SK-N-SH treated with all-trans-retinoic acid at 6 μM for 48 hours (cell line): Measurements from ENCODE around the gene BRD9.

Source experiments
- ATAC-seq: fragments of 200-7000 bp; cut with Tn5 transposase; 3 replicates; pipeline ENCODE4 v1.9.1; 2020; ENCODE audit warnings: mild to moderate bottlenecking, moderate library complexity
- ARNTL ChIP-seq: fragments of 450-650 bp; formaldehyde crosslinking; IDR thresholded peaks from 2 replicates; pipeline ENCODE4 v1.5.0; 2020; ENCODE audit warnings: low read depth, mild to moderate bottlenecking, moderate library complexity, borderline replicate concordance
- BACH2 ChIP-seq: fragments of 250-450 bp; sonication (Bioruptor Pico); IDR thresholded peaks from 2 replicates; pipeline ENCODE4 v1.9.0; 2021; ENCODE audit warnings: mild to moderate bottlenecking, borderline replicate concordance
- CREB5 ChIP-seq: fragments of 250-450 bp; sonication (Bioruptor Pico); IDR thresholded peaks from 2 replicates; pipeline ENCODE4 v1.5.1; 2020; ENCODE audit warnings: low read depth, mild to moderate bottlenecking, moderate library complexity
- CSRNP3 ChIP-seq: fragments of 250-450 bp; sonication (Bioruptor Pico); IDR thresholded peaks from 2 replicates; pipeline ENCODE4 v1.5.1; 2021; ENCODE audit warnings: mild to moderate bottlenecking, moderate library complexity
- ESRRG ChIP-seq: fragments of 250-450 bp; sonication (Bioruptor Pico); IDR thresholded peaks from 2 replicates; pipeline ENCODE4 v1.6.1; 2021; ENCODE audit warnings: mild to moderate bottlenecking
- GLIS3 ChIP-seq: fragments of 250-450 bp; sonication (Bioruptor Pico); IDR thresholded peaks from 2 replicates; pipeline ENCODE4 v1.5.0; 2020; ENCODE audit warnings: mild to moderate bottlenecking, moderate library complexity
- OSR1 ChIP-seq: fragments of 250-450 bp; sonication (Bioruptor Pico); IDR thresholded peaks from 2 replicates; pipeline ENCODE4 v1.8.0; 2022; ENCODE audit warnings: moderate library complexity, mild to moderate bottlenecking, inconsistent platforms
- PATZ1 ChIP-seq: fragments of 250-450 bp; sonication (Bioruptor Pico); IDR thresholded peaks from 2 replicates; pipeline ENCODE4 v1.8.0; 2020; ENCODE audit warnings: mild to moderate bottlenecking, moderate library complexity, borderline replicate concordance
- POU6F1 ChIP-seq: fragments of 250-450 bp; sonication (Bioruptor Pico); IDR thresholded peaks from 2 replicates; pipeline ENCODE4 v1.8.0; 2021; ENCODE audit warnings: low read depth, mild to moderate bottlenecking, moderate library complexity, borderline replicate concordance
- PPARA ChIP-seq: fragments of 250-450 bp; sonication (Bioruptor Pico); IDR thresholded peaks from 2 replicates; pipeline ENCODE4 v1.5.0; 2020; ENCODE audit warnings: mild to moderate bottlenecking, borderline replicate concordance
- SNAI2 ChIP-seq: fragments of 250-450 bp; sonication (Bioruptor Pico); IDR thresholded peaks from 2 replicates; pipeline ENCODE4 v1.5.0; 2020; ENCODE audit warnings: mild to moderate bottlenecking, moderate library complexity
- TCF4 ChIP-seq: fragments of 250-450 bp; sonication (Bioruptor Pico); IDR thresholded peaks from 2 replicates; pipeline ENCODE4 v1.8.0; 2021; ENCODE audit warnings: mild to moderate bottlenecking, moderate library complexity, borderline replicate concordance
- TSHZ2 ChIP-seq: fragments of 250-450 bp; sonication (Bioruptor Pico); IDR thresholded peaks from 2 replicates; pipeline ENCODE4 v1.5.0; 2020; ENCODE audit warnings: mild to moderate bottlenecking, moderate library complexity
- ZC3H10 ChIP-seq: fragments of 250-450 bp; sonication (Bioruptor Pico); IDR thresholded peaks from 2 replicates; pipeline ENCODE4 v1.5.1; 2021; ENCODE audit warnings: mild to moderate bottlenecking, moderate library complexity
- ZFP3 ChIP-seq: fragments of 250-450 bp; sonication (Bioruptor Pico); IDR thresholded peaks from 2 replicates; pipeline ENCODE4 v1.5.0; 2020; ENCODE audit warnings: mild to moderate bottlenecking, moderate library complexity
- ZFP30 ChIP-seq: fragments of 450-650 bp; formaldehyde crosslinking; IDR thresholded peaks from 2 replicates; pipeline ENCODE4 v1.5.0; 2022; ENCODE audit warnings: mild to moderate bottlenecking, moderate library complexity
- ZNF565 ChIP-seq: fragments of 450-650 bp; formaldehyde crosslinking; conservative IDR thresholded peaks from 2 replicates; pipeline ENCODE4 v1.5.0; 2020; ENCODE audit warnings: low read depth, mild to moderate bottlenecking, moderate library complexity
- ZNF70 ChIP-seq: fragments of 450-650 bp; formaldehyde crosslinking; IDR thresholded peaks from 2 replicates; pipeline ENCODE4 v1.5.0; 2020; ENCODE audit warnings: mild to moderate bottlenecking, moderate library complexity
- ZNF8 ChIP-seq: fragments of 450-650 bp; formaldehyde crosslinking; IDR thresholded peaks from 2 replicates; pipeline ENCODE4 v1.5.0; 2020; ENCODE audit warnings: mild to moderate bottlenecking, moderate library complexity

The BRD9 gene

GRCh38 chr5:893137-893506, 521 bp upstream of the BRD9 start:
- peak; percentile 2; the same call in 2 of the 3 replicates for ATAC-seq
- TF ChIP-seq PPARA (no peak), ZFP30 (CRISPR knock-in tag) (no peak), ZC3H10 (no peak), ZNF70 (CRISPR knock-in tag) (no peak), ZFP3 (no peak), GLIS3 (no peak)

GRCh38 chr5:891837-892393, 686 bp downstream of the BRD9 start:
- peak; percentile 33 for ATAC-seq
- no peak for TF ChIP-seq ZNF565
- TF ChIP-seq PPARA = no peak
- no peak for TF ChIP-seq ESRRG (CRISPR knock-in tag)
- no peak for TF ChIP-seq SNAI2 (CRISPR knock-in tag)
- no peak for TF ChIP-seq BACH2 (CRISPR knock-in tag)
- TF ChIP-seq GLIS3 = no peak
- no peak for TF ChIP-seq ARNTL (CRISPR knock-in tag)
- TF ChIP-seq CREB5 (CRISPR knock-in tag) = no peak
- TF ChIP-seq ZNF70 (CRISPR knock-in tag) = no peak
- TF ChIP-seq ZFP3 = no peak
- TF ChIP-seq CSRNP3 = no peak
- no peak for TF ChIP-seq ZC3H10
- no peak for TF ChIP-seq ZNF8 (CRISPR knock-in tag)

GRCh38 chr5:891117-891836, 1.3 kb downstream of the BRD9 start:
- no peak for TF ChIP-seq ZNF70 (CRISPR knock-in tag)
- TF ChIP-seq ZFP30 (CRISPR knock-in tag) = no peak
- peak; percentile 88 for ATAC-seq

- ATAC-seq = no peak
- TF ChIP-seq ZC3H10 (no peak), TSHZ2 (CRISPR knock-in tag) (no peak), ESRRG (CRISPR knock-in tag) (no peak), POU6F1 (CRISPR knock-in tag) (no peak), CREB5 (CRISPR knock-in tag) (no peak), ZFP3 (no peak), ZFP30 (CRISPR knock-in tag) (no peak)
- TF ChIP-seq, all 23 proteins: peak for 0
These were observed 3.4 kb downstream of the BRD9 start for GRCh38 chr5:889075-889710.

- ATAC-seq = no peak
- TF ChIP-seq SNAI2 (CRISPR knock-in tag) = no peak
- no peak for TF ChIP-seq PATZ1
- no peak for TF ChIP-seq PPARA
- TF ChIP-seq ZFP3 = no peak
- TF ChIP-seq ZNF70 (CRISPR knock-in tag) = no peak
- no peak for TF ChIP-seq CSRNP3
- no peak for TF ChIP-seq ARNTL (CRISPR knock-in tag)
- no peak for TF ChIP-seq OSR1 (CRISPR knock-in tag)
- no peak for TF ChIP-seq TCF4 (CRISPR knock-in tag)
- no peak for TF ChIP-seq ZC3H10
- no peak for TF ChIP-seq ZNF565
These were observed 4.0 kb downstream of the BRD9 start for GRCh38 chr5:888638-889035.
